ENCODE results near the gene PLPPR3. TPM values are rescaled to one million over a fixed set of nuclear protein-coding genes. Genes with fewer than 3 reads are reported as not detected.
A peak's percentile ranks its signal among the peaks of the same experiment; 100 is the strongest.
"Not testable (repeated sequence)": the region's sequence is repeated elsewhere in the genome, so short reads cannot be mapped to it uniquely, and the experiment has no call there.

PLPPR3 gene
- polyA plus RNA-seq, 1 donor from 2014 or later = 239 TPM

GRCh38 chr19:823565-824121 lies 1.9 kb upstream of the PLPPR3 start:
- Histone ChIP-seq H3K9me2 (ENCODE audit: insufficient read depth, low read length) (no peaks in the 10 kb centered on the region), H2AFZ (ENCODE audit: low read depth, low read length) (no peak overlapping the region), H3K27me3 (ENCODE audit: insufficient read depth, low read depth, low read length) (no peaks in the 10 kb centered on the region), H3K79me2 (replicated peaks; ENCODE audit: insufficient read depth, low read length) (peaks cover 31% of the 10 kb centered on the region), H3K27ac (ENCODE audit: low read length) (no peak overlapping the region), H3F3A (ENCODE audit: insufficient read depth, low read length, poor library complexity, severe bottlenecking) (no peaks in the 10 kb centered on the region), H3K4me2 (ENCODE audit: low read length) (no peak overlapping the region), H3K9ac (ENCODE audit: low read length) (peak overlapping the region; percentile 29), H3K36me3 (ENCODE audit: insufficient read depth, low read length) (no peaks in the 10 kb centered on the region), H4K20me1 (ENCODE audit: insufficient read depth) (no peaks in the 10 kb centered on the region), H3K9me3 (ENCODE audit: low read length) (no peaks in the 10 kb centered on the region), H3K4me3 (ENCODE audit: low read length) (no peak overlapping the region)
- TF ChIP-seq MXI1 (conservative IDR thresholded peaks at IDR 0.05; ENCODE audit: poor library complexity, severe bottlenecking) = no peak
- TF ChIP-seq POLR2AphosphoS5 (IDR thresholded peaks at IDR 0.05) = no peak
- TF ChIP-seq CTCF (IDR thresholded peaks at IDR 0.05; ENCODE audit: poor library complexity, severe bottlenecking) = no peak
- TF ChIP-seq EZH2 (IDR thresholded peaks at IDR 0.05; ENCODE audit: borderline replicate concordance, insufficient read depth, low read length, poor library complexity, severe bottlenecking) = no peak
- no peak for TF ChIP-seq SMC3 (conservative IDR thresholded peaks at IDR 0.05; ENCODE audit: poor library complexity)
- no peak for TF ChIP-seq EP300 (conservative IDR thresholded peaks at IDR 0.05; ENCODE audit: poor library complexity, severe bottlenecking)
- TF ChIP-seq TAF1 (IDR thresholded peaks at IDR 0.05; ENCODE audit: low read depth) = no peak
- no peak for TF ChIP-seq RAD21 (conservative IDR thresholded peaks at IDR 0.05)
- no peak for TF ChIP-seq REST (IDR thresholded peaks at IDR 0.05; ENCODE audit: borderline replicate concordance)

GRCh38 chr19:821231-821824 lies 427 bp downstream of the PLPPR3 start:
- Histone ChIP-seq H3K79me2 (replicated peaks; ENCODE audit: insufficient read depth, low read length) (peaks cover 42% of the 10 kb centered on the region), H3K27ac (ENCODE audit: low read length) (peak overlapping the region; percentile 90), H3K36me3 (ENCODE audit: insufficient read depth, low read length) (no peaks in the 10 kb centered on the region), H3K9me3 (ENCODE audit: low read length) (no peaks in the 10 kb centered on the region), H3K4me2 (ENCODE audit: low read length) (no peak overlapping the region), H3F3A (ENCODE audit: insufficient read depth, low read length, poor library complexity, severe bottlenecking) (no peaks in the 10 kb centered on the region), H2AFZ (ENCODE audit: low read depth, low read length) (peak overlapping the region; percentile 27), H4K20me1 (ENCODE audit: insufficient read depth) (no peaks in the 10 kb centered on the region), H3K9ac (ENCODE audit: low read length) (peak overlapping the region; percentile 88), H3K27me3 (ENCODE audit: insufficient read depth, low read depth, low read length) (no peaks in the 10 kb centered on the region), H3K4me3 (ENCODE audit: low read length) (peak overlapping the region; percentile 75), H3K9me2 (ENCODE audit: insufficient read depth, low read length) (no peaks in the 10 kb centered on the region)
- TF ChIP-seq MXI1 (conservative IDR thresholded peaks at IDR 0.05; ENCODE audit: poor library complexity, severe bottlenecking) = peak; percentile 54
- TF ChIP-seq EP300 (conservative IDR thresholded peaks at IDR 0.05; ENCODE audit: poor library complexity, severe bottlenecking) = no peak
- no peak for TF ChIP-seq SMC3 (conservative IDR thresholded peaks at IDR 0.05; ENCODE audit: poor library complexity)
- TF ChIP-seq EZH2 (IDR thresholded peaks at IDR 0.05; ENCODE audit: borderline replicate concordance, insufficient read depth, low read length, poor library complexity, severe bottlenecking) = no peak
- TF ChIP-seq REST (IDR thresholded peaks at IDR 0.05; ENCODE audit: borderline replicate concordance) = peak; percentile 13
- no peak for TF ChIP-seq POLR2AphosphoS5 (IDR thresholded peaks at IDR 0.05)
- TF ChIP-seq RAD21 (conservative IDR thresholded peaks at IDR 0.05) = no peak
- TF ChIP-seq TAF1 (IDR thresholded peaks at IDR 0.05; ENCODE audit: low read depth) = no peak
- no peak for TF ChIP-seq CTCF (IDR thresholded peaks at IDR 0.05; ENCODE audit: poor library complexity, severe bottlenecking)

- not testable (repeated sequence) for H3K9me3 ChIP-seq (ENCODE audit: low read length); H3K9ac ChIP-seq (ENCODE audit: low read length); H3K36me3 ChIP-seq (ENCODE audit: insufficient read depth, low read length); H4K20me1 ChIP-seq (ENCODE audit: insufficient read depth); H3K4me2 ChIP-seq (ENCODE audit: low read length); H3K27me3 ChIP-seq (ENCODE audit: insufficient read depth, low read depth, low read length); H3K27ac ChIP-seq (ENCODE audit: low read length); H3K9me2 ChIP-seq (ENCODE audit: insufficient read depth, low read length); H3F3A ChIP-seq (ENCODE audit: insufficient read depth, low read length, poor library complexity, severe bottlenecking); H2AFZ ChIP-seq (ENCODE audit: low read depth, low read length)
- Histone ChIP-seq H3K79me2 (replicated peaks; ENCODE audit: insufficient read depth, low read length) (peaks cover 42% of the 10 kb centered on the region), H3K4me3 (ENCODE audit: low read length) (peak overlapping the region; percentile 75)
Observed at GRCh38 chr19:820212-820611, 1.5 kb downstream of the PLPPR3 start.
